ENCODE data around the gene PDGFA. TPM values are rescaled to one million over a fixed set of nuclear protein-coding genes. Genes with fewer than 3 reads are reported as not detected.

Gene PDGFA
- total and polyA plus RNA-seq, 4 donors = 21.8 to 40.6 (median 25.6) TPM

DNA sequence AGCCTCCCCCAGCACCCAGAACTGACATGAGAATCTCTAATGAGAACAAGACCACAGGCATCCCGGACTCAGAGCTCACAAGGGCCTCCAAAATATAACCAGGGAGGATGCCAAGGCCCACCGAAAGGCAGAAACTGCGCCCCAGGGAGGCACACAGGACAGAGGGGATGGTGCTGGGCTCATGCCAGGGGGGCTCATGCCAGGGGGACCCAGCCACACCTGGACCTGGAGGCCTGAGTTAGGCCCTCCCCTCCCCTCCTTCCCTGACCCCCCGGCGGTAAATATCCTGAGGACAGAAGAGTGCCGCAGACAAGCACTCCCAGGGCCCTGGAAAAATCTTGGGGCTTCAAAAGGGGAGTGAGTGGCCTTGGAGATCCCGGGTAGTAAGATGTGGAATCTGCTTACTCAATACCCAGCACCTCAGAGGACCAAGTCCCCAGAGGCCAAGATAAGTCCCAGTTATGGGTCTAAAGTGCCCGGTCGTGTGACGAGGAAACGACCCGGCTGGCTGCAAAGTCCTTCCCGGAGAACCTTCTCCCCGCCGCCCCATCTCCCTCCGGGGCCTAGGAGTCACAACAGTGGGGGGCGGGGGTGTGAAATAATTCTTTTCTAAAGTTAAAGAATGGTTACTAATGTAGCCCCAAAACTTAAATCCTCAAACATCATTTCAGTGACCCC is 11.9 kb downstream of the PDGFA start:
- Histone ChIP-seq H3K27me3 (ENCODE audit: control insufficient read depth in 3 of 3, insufficient read depth in 3 of 3, low read length in 2 of 3) (no peaks in the 10 kb centered on the region), H3K4me3 (no peak overlapping the region), H3K9ac (ENCODE audit: insufficient read depth in 1 of 2, low read length in 2 of 2) (no peak overlapping the region), H3K4me1 (ENCODE audit: control insufficient read depth in 5 of 5, insufficient read depth in 5 of 5, low read length in 5 of 5) (peaks cover 0 to 27% (median 11%) of the 10 kb centered on the region in 5 donors), H3K27ac (ENCODE audit: low read depth in 1 of 2, low read length in 1 of 2) (no peak overlapping the region), H3K36me3 (ENCODE audit: control insufficient read depth in 4 of 4, insufficient read depth in 4 of 4, low read length in 4 of 4) (peaks cover 0 to 42% (median 0%) of the 10 kb centered on the region in 4 donors), H3K9me3 (ENCODE audit: control insufficient read depth in 4 of 4, insufficient read depth in 3 of 4, low read length in 3 of 4) (no peaks in the 10 kb centered on the region)
- TF ChIP-seq, protein P1, sequence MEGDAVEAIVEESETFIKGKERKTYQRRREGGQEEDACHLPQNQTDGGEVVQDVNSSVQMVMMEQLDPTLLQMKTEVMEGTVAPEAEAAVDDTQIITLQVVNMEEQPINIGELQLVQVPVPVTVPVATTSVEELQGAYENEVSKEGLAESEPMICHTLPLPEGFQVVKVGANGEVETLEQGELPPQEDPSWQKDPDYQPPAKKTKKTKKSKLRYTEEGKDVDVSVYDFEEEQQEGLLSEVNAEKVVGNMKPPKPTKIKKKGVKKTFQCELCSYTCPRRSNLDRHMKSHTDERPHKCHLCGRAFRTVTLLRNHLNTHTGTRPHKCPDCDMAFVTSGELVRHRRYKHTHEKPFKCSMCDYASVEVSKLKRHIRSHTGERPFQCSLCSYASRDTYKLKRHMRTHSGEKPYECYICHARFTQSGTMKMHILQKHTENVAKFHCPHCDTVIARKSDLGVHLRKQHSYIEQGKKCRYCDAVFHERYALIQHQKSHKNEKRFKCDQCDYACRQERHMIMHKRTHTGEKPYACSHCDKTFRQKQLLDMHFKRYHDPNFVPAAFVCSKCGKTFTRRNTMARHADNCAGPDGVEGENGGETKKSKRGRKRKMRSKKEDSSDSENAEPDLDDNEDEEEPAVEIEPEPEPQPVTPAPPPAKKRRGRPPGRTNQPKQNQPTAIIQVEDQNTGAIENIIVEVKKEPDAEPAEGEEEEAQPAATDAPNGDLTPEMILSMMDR (IDR thresholded peaks at IDR 0.05; ENCODE audit: control extremely low read depth, extremely low read depth) = no peak
- WGBS, 2 donors = 87 to 93% methylated on average over 17 of the region's 17 CpGs
- no peak for DNase-seq
- no peak for ATAC-seq (ENCODE audit: insufficient read depth, low FRiP score)

DNA sequence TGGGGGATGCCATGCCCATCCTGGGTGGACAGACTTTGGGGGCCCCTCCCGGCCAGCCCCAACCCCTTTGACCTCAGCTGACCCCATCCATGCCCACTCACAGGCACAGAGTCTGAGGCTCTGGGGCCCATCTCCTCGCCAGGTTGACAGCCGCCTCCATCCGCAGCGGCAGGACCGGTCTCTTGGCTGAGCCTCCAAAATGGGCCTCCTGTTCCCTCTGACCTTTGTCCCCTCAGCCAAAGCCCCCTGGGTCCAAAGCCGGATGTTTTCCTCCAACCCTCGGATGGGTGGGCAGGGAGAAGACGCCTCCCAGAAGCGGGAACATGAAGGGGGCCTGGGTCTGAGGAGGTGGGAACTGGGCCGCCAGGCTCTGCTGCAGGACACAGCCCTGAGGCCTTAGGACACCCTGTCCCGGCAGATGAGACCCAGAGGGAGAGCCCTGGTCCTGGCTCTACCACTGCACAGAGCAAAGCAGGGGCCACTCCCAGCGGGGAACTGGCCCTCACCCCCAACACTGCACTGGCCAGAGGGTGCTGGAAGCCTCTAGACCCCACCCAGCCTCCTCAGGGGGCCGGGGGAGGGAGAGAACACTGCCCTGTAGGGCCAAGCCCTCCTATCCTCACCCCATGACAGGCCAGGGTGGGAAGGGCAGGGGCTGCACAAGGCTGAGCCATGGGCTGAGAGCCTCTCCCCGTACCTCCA is 12.6 kb downstream of the PDGFA start:
- Histone ChIP-seq H3K4me3 (no peak overlapping the region), H3K9me3 (ENCODE audit: control insufficient read depth in 4 of 4, insufficient read depth in 3 of 4, low read length in 3 of 4) (no peaks in the 10 kb centered on the region), H3K9ac (ENCODE audit: insufficient read depth in 1 of 2, low read length in 2 of 2) (no peak overlapping the region), H3K27ac (ENCODE audit: low read depth in 1 of 2, low read length in 1 of 2) (no peak overlapping the region), H3K36me3 (ENCODE audit: control insufficient read depth in 4 of 4, insufficient read depth in 4 of 4, low read length in 4 of 4) (peaks cover 0 to 38% (median 0%) of the 10 kb centered on the region in 4 donors), H3K27me3 (ENCODE audit: control insufficient read depth in 3 of 3, insufficient read depth in 3 of 3, low read length in 2 of 3) (no peaks in the 10 kb centered on the region), H3K4me1 (ENCODE audit: control insufficient read depth in 5 of 5, insufficient read depth in 5 of 5, low read length in 5 of 5) (peaks cover 0 to 33% (median 6%) of the 10 kb centered on the region in 5 donors)
- 90 to 93% methylated on average over 15 of the region's 15 CpGs for WGBS, 2 donors
- ATAC-seq (ENCODE audit: insufficient read depth, low FRiP score) = no peak
- TF ChIP-seq, protein P1 (IDR thresholded peaks at IDR 0.05; ENCODE audit: control extremely low read depth, extremely low read depth) = no peak
- DNase-seq = no peak

- no peak overlapping the region for H3K27ac ChIP-seq (ENCODE audit: low read depth in 1 of 2, low read length in 1 of 2)
- H3K36me3 ChIP-seq (ENCODE audit: control insufficient read depth in 4 of 4, insufficient read depth in 4 of 4, low read length in 4 of 4) = peaks cover 0 to 37% (median 0%) of the 10 kb centered on the region in 4 donors
- TF ChIP-seq, protein P1 (IDR thresholded peaks at IDR 0.05; ENCODE audit: control extremely low read depth, extremely low read depth) = no peak
These were observed 13.2 kb downstream of the PDGFA start for GRCh38 chr7:506391-506831.

More at GRCh38 chr7:506391-506831, 13.2 kb downstream of the PDGFA start:
- Histone ChIP-seq H3K9me3 (ENCODE audit: control insufficient read depth in 4 of 4, insufficient read depth in 3 of 4, low read length in 3 of 4) (no peaks in the 10 kb centered on the region), H3K4me3 (no peak overlapping the region), H3K9ac (ENCODE audit: insufficient read depth in 1 of 2, low read length in 2 of 2) (no peak overlapping the region), H3K4me1 (ENCODE audit: control insufficient read depth in 5 of 5, insufficient read depth in 5 of 5, low read length in 5 of 5) (peaks cover 0 to 33% (median 6%) of the 10 kb centered on the region in 5 donors), H3K27me3 (ENCODE audit: control insufficient read depth in 3 of 3, insufficient read depth in 3 of 3, low read length in 2 of 3) (no peaks in the 10 kb centered on the region)
- DNase-seq (no peak), ATAC-seq (ENCODE audit: insufficient read depth, low FRiP score) (no peak)
- WGBS, 2 donors = 91 to 92% methylated on average over 11 of the region's 11 CpGs
